ENCODE results near the gene PAK4.

GRCh38 chr19:39150807-39151600, 25.4 kb downstream of the PAK4 start:
- TF ChIP-seq, protein P1, sequence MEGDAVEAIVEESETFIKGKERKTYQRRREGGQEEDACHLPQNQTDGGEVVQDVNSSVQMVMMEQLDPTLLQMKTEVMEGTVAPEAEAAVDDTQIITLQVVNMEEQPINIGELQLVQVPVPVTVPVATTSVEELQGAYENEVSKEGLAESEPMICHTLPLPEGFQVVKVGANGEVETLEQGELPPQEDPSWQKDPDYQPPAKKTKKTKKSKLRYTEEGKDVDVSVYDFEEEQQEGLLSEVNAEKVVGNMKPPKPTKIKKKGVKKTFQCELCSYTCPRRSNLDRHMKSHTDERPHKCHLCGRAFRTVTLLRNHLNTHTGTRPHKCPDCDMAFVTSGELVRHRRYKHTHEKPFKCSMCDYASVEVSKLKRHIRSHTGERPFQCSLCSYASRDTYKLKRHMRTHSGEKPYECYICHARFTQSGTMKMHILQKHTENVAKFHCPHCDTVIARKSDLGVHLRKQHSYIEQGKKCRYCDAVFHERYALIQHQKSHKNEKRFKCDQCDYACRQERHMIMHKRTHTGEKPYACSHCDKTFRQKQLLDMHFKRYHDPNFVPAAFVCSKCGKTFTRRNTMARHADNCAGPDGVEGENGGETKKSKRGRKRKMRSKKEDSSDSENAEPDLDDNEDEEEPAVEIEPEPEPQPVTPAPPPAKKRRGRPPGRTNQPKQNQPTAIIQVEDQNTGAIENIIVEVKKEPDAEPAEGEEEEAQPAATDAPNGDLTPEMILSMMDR (IDR thresholded peaks at IDR 0.05; ENCODE audit: low read depth, low read length), result no peak
- TF ChIP-seq POLR2A (IDR thresholded peaks at IDR 0.05; ENCODE audit: extremely low read depth, insufficient read length), result no peak
- TF ChIP-seq, protein P2, sequence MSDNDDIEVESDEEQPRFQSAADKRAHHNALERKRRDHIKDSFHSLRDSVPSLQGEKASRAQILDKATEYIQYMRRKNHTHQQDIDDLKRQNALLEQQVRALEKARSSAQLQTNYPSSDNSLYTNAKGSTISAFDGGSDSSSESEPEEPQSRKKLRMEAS (IDR thresholded peaks at IDR 0.05; ENCODE audit: low read depth, low read length), result no peak

All from NB4 (cell line).